ENCODE results near the gene ACADM.
A peak's percentile ranks its signal among the peaks of the same experiment; 100 is the strongest.
"Not testable (repeated sequence)": the region's sequence is repeated elsewhere in the genome, so short reads cannot be mapped to it uniquely, and the experiment has no call there.

The ACADM gene

GRCh38 chr1:75765697-75766355 is 41.3 kb downstream of the ACADM start:
- no peak for DNase-seq (ENCODE audit: extremely low read depth, insufficient read length)
- TF ChIP-seq CTCF (IDR thresholded peaks at IDR 0.05; ENCODE audit: insufficient read depth, low read length, poor library complexity, severe bottlenecking): no peak
- Histone ChIP-seq H3K27me3 (replicated peaks; ENCODE audit: control insufficient read depth, insufficient read depth, low read length) (no peaks in the 10 kb centered on the region), H3K36me3 (ENCODE audit: control insufficient read depth, insufficient read depth, low read length) (no peaks in the 10 kb centered on the region; the same call in 1 of the 2 replicates), H3K4me3 (replicated peaks; ENCODE audit: low read depth, low read length) (no peak overlapping the region)

- no peak for TF ChIP-seq CTCF (IDR thresholded peaks at IDR 0.05; ENCODE audit: insufficient read depth, low read length, poor library complexity, severe bottlenecking)
- H3K4me3 ChIP-seq (replicated peaks; ENCODE audit: low read depth, low read length): no peak overlapping the region
- H3K36me3 ChIP-seq (ENCODE audit: control insufficient read depth, insufficient read depth, low read length): no peaks in the 10 kb centered on the region
- no peaks in the 10 kb centered on the region for H3K27me3 ChIP-seq (replicated peaks; ENCODE audit: control insufficient read depth, insufficient read depth, low read length)
- no peak for DNase-seq (ENCODE audit: extremely low read depth, insufficient read length)
Measured at GRCh38 chr1:75768016-75768415, 43.5 kb downstream of the ACADM start.

- H3K4me3 ChIP-seq (replicated peaks; ENCODE audit: low read depth, low read length): no peak overlapping the region
- no peak for DNase-seq (ENCODE audit: extremely low read depth, insufficient read length)
- no peaks in the 10 kb centered on the region for H3K27me3 ChIP-seq (replicated peaks; ENCODE audit: control insufficient read depth, insufficient read depth, low read length)
- H3K36me3 ChIP-seq (ENCODE audit: control insufficient read depth, insufficient read depth, low read length): no peaks in the 10 kb centered on the region
- no peak for TF ChIP-seq CTCF (IDR thresholded peaks at IDR 0.05; ENCODE audit: insufficient read depth, low read length, poor library complexity, severe bottlenecking)
Measured at GRCh38 chr1:75770761-75771160, 46.3 kb downstream of the ACADM start.

GRCh38 chr1:75771978-75772377 is 47.5 kb downstream of the ACADM start:
- no peaks in the 10 kb centered on the region for H3K27me3 ChIP-seq (replicated peaks; ENCODE audit: control insufficient read depth, insufficient read depth, low read length)
- no peak overlapping the region for H3K4me3 ChIP-seq (replicated peaks; ENCODE audit: low read depth, low read length)
- no peak for DNase-seq (ENCODE audit: extremely low read depth, insufficient read length)
- no peaks in the 10 kb centered on the region for H3K36me3 ChIP-seq (ENCODE audit: control insufficient read depth, insufficient read depth, low read length)
- TF ChIP-seq CTCF (IDR thresholded peaks at IDR 0.05; ENCODE audit: insufficient read depth, low read length, poor library complexity, severe bottlenecking): no peak

- H3K27me3 ChIP-seq (replicated peaks; ENCODE audit: control insufficient read depth, insufficient read depth, low read length); H3K36me3 ChIP-seq (ENCODE audit: control insufficient read depth, insufficient read depth, low read length); H3K4me3 ChIP-seq (replicated peaks; ENCODE audit: low read depth, low read length); DNase-seq (ENCODE audit: extremely low read depth, insufficient read length): not testable (repeated sequence)
Measured at GRCh38 chr1:75777812-75778211, 53.3 kb downstream of the ACADM start.

- not testable (repeated sequence) for H3K36me3 ChIP-seq (ENCODE audit: control insufficient read depth, insufficient read depth, low read length); DNase-seq (ENCODE audit: extremely low read depth, insufficient read length); H3K27me3 ChIP-seq (replicated peaks; ENCODE audit: control insufficient read depth, insufficient read depth, low read length); H3K4me3 ChIP-seq (replicated peaks; ENCODE audit: low read depth, low read length)
Measured at GRCh38 chr1:75778694-75779093, 54.2 kb downstream of the ACADM start.

GRCh38 chr1:75780183-75780582 is 55.7 kb downstream of the ACADM start:
- not testable (repeated sequence) for H3K4me3 ChIP-seq (replicated peaks; ENCODE audit: low read depth, low read length); H3K36me3 ChIP-seq (ENCODE audit: control insufficient read depth, insufficient read depth, low read length); H3K27me3 ChIP-seq (replicated peaks; ENCODE audit: control insufficient read depth, insufficient read depth, low read length); DNase-seq (ENCODE audit: extremely low read depth, insufficient read length)

GRCh38 chr1:75783920-75784319 is 59.4 kb downstream of the ACADM start:
- not testable (repeated sequence) for H3K27me3 ChIP-seq (replicated peaks; ENCODE audit: control insufficient read depth, insufficient read depth, low read length); H3K36me3 ChIP-seq (ENCODE audit: control insufficient read depth, insufficient read depth, low read length); DNase-seq (ENCODE audit: extremely low read depth, insufficient read length)
- H3K4me3 ChIP-seq (replicated peaks; ENCODE audit: low read depth, low read length): peak overlapping the region; percentile 56

Measured in GM06990 (cell line).